Astrocyte of the spinal cord (primary cell): ENCODE measurements around the gene AMPH.

Source experiments
- DNase-seq: peaks from one replicate; pipeline ENCODE4 v3.0.0; 2011; ENCODE audit warnings: low read depth, low spot score
- H3K4me3 ChIP-seq: 2 replicates; pipeline ENCODE4 v1.5.1; 2011; ENCODE audit warnings: low read depth, mild to moderate bottlenecking, low read length, moderate library complexity
- in situ Hi-C: cut with HindIII; loops from 2 replicates; pipeline ENCODE4 v1.10.0; 2017; ENCODE audit warnings: low sequenced_read_pairs
- TF ChIP-seq, protein P1 (sequence below): IDR thresholded peaks from 2 replicates; pipeline ENCODE4 v1.5.1; 2012; ENCODE audit warnings: low read depth, mild to moderate bottlenecking, low read length, inconsistent platforms

Gene AMPH

DNA sequence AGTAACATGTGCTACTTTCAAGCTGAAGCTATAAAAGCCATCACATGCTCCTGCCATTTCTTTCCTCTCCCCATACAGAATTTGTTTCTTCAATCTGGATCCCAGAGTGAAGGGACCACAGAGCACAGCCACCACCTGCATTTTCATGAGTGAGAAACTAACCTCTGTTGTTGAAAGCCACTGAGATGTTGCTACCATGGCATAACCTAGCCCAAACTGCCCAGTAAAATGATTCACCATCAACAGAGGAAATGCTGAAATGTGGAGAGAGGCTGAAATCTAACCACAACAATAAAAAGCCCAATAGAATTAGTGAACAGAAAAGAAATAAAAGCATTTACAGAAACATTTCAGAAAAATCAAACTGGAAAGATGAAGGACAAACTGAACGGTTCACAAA, 125.2 kb downstream of the AMPH start:
- no peak for DNase-seq
- in situ Hi-C loops: no loop called here
- H3K4me3 ChIP-seq: no peak overlapping the region
- TF ChIP-seq, protein P1, sequence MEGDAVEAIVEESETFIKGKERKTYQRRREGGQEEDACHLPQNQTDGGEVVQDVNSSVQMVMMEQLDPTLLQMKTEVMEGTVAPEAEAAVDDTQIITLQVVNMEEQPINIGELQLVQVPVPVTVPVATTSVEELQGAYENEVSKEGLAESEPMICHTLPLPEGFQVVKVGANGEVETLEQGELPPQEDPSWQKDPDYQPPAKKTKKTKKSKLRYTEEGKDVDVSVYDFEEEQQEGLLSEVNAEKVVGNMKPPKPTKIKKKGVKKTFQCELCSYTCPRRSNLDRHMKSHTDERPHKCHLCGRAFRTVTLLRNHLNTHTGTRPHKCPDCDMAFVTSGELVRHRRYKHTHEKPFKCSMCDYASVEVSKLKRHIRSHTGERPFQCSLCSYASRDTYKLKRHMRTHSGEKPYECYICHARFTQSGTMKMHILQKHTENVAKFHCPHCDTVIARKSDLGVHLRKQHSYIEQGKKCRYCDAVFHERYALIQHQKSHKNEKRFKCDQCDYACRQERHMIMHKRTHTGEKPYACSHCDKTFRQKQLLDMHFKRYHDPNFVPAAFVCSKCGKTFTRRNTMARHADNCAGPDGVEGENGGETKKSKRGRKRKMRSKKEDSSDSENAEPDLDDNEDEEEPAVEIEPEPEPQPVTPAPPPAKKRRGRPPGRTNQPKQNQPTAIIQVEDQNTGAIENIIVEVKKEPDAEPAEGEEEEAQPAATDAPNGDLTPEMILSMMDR: no peak

DNA sequence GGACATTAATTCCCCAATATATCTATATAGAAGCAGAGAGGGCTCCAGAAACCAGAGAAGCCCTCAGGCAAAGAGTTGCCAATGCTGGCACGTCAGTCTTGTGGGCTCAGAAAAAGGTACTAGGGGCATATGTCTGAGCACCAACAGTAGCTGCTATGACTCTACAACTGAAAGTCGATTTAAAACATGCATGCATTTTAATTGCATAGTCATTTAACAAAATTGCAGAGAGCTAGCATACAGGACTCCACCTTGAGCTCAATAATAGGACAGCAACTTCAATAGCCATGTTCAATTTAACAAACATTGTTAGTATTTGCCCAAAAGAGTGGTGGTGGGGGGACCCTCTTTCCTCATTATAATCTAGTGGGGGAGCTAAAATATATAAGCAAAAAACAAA, 126.5 kb downstream of the AMPH start:
- TF ChIP-seq, protein P1: no peak
- in situ Hi-C loops: no loop called here
- H3K4me3 ChIP-seq: no peak overlapping the region
- no peak for DNase-seq

DNA sequence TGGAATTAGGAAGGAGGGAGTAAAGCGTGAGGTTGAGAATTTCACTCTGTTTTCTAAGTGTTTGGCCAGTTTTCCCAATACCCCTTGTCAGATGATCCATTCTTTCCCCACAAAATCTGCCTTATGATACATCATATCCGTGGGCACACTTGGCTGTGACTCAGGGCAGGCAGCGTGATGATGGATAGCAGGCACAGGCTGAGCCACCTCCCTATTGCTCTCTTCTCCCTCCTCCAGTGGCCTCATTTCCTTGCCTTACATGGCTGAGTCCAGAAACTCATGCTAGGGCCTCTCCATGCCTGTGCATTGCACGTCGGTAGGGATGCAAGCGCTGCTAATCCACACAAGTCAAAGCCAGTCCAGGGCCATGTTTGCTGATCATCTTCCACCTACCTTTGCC, 128.3 kb downstream of the AMPH start:
- H3K4me3 ChIP-seq: no peak overlapping the region
- DNase-seq: no peak
- TF ChIP-seq, protein P1: no peak
- in situ Hi-C loops: no loop called here

DNA sequence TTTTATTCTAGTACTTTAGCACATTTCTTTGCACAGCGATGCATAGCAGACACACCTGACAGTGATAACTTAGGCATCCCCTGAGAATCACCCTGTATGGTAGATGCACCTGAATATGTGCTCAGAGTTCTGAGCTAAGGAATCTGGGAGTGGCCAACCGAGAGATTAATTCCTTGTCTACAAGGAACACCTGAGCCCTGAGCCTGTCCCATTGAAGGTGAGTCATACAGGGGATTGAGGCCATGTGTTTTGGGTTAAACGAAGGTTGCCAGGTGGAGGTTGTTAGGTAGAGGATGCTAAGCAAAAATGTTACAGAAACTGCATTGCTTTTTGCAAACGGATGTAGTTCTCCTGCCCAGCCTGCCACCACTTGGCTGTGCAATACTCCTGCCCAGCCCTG, 128.9 kb downstream of the AMPH start:
- in situ Hi-C loops: no loop called here
- no peak for DNase-seq
- H3K4me3 ChIP-seq: no peak overlapping the region
- TF ChIP-seq, protein P1: no peak

DNA sequence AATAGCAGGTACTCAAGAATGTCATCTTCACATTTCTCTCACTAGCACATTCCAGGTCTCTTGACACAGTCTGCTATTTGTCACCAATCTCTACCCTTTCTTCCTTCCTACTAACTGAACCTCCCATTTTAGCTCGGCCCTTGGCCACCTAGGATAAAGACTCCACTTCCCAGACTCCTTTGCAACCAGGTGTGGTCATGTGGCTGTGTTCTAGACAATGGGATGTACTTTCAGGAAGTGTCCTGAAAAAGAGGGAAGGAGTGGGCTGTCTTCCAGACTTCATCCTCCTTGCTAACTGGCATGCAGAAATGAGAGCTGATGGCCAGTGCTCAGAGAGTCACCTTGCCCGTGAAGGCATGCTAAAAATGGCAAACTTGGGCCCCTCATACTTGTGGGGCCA, 139.2 kb downstream of the AMPH start:
- H3K4me3 ChIP-seq: no peak overlapping the region
- in situ Hi-C loops: no loop called here
- TF ChIP-seq, protein P1: no peak
- no peak for DNase-seq

DNA sequence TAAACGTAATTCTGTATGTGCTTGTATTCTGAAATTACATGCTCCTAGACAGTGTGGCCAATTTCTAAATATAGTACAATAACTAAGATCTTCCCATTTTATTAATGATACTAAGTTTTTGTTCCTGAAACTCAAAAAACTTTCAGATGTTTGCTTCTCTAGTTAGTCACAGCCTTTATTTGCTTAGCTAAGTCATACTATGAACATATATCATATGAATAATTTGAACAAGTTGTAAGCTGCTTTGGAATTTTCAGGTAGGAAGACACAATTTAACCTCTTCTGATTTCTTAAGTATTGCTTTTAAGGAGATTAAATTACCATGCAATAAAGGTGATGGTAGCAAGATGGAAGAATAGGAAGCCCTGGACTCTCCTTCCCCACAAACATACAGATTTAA, 148.7 kb downstream of the AMPH start:
- no peak for DNase-seq
- in situ Hi-C loops: no loop called here
- TF ChIP-seq, protein P1: no peak
- H3K4me3 ChIP-seq: no peak overlapping the region

DNA sequence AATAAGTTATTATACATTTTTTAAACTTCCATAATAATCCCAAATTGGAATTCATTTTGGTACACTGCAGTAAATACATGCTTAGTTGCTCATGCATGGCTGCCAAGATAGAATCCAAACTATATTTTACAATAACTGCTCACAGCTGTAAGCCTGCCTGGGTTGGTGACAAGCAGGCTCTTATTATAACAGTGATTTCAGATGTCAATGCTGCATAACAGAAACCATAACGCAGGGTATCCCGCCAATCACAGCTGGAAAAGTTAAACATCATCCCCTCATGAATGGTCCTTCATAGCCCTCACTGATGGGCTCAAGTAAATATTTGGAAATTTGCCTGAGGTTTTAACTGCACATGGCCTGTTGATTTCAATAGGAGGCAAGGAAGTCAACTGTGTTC, 149.8 kb downstream of the AMPH start:
- no peak for DNase-seq
- no peak overlapping the region for H3K4me3 ChIP-seq
- in situ Hi-C loops: no loop called here
- TF ChIP-seq, protein P1: no peak
